Loucy (cell line): ENCODE results near the gene PFN4.

Source experiments
- EZH2phosphoT487 ChIP-seq: fragments of 200-600 bp; IDR thresholded peaks from 2 replicates; pipeline ENCODE4 v1.6.1; 2018; ENCODE audit warnings: antibody characterized with exemption, mild to moderate bottlenecking, moderate library complexity, borderline replicate concordance
- TF ChIP-seq, protein P1 (sequence below): fragments of 200-600 bp; sonication (generic); conservative IDR thresholded peaks from 2 replicates; pipeline ENCODE4 v1.5.1; 2014; ENCODE audit warnings: mild to moderate bottlenecking, antibody characterized with exemption, low read length

- TF ChIP-seq, protein P1, sequence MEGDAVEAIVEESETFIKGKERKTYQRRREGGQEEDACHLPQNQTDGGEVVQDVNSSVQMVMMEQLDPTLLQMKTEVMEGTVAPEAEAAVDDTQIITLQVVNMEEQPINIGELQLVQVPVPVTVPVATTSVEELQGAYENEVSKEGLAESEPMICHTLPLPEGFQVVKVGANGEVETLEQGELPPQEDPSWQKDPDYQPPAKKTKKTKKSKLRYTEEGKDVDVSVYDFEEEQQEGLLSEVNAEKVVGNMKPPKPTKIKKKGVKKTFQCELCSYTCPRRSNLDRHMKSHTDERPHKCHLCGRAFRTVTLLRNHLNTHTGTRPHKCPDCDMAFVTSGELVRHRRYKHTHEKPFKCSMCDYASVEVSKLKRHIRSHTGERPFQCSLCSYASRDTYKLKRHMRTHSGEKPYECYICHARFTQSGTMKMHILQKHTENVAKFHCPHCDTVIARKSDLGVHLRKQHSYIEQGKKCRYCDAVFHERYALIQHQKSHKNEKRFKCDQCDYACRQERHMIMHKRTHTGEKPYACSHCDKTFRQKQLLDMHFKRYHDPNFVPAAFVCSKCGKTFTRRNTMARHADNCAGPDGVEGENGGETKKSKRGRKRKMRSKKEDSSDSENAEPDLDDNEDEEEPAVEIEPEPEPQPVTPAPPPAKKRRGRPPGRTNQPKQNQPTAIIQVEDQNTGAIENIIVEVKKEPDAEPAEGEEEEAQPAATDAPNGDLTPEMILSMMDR: no peak
- no peak for TF ChIP-seq EZH2phosphoT487
Measured at GRCh38 chr2:24077879-24078278, 45.3 kb downstream of the PFN4 start.
